Measurements from ENCODE around the gene NBPF3. TPM values are rescaled to one million over a fixed set of nuclear protein-coding genes. Genes with fewer than 3 reads are reported as not detected.
"Not testable (repeated sequence)": the region's sequence is repeated elsewhere in the genome, so short reads cannot be mapped to it uniquely, and the experiment has no call there.

NBPF3 gene
- total RNA-seq, 1 donor from 2014 or later: 3.9 TPM

DNA sequence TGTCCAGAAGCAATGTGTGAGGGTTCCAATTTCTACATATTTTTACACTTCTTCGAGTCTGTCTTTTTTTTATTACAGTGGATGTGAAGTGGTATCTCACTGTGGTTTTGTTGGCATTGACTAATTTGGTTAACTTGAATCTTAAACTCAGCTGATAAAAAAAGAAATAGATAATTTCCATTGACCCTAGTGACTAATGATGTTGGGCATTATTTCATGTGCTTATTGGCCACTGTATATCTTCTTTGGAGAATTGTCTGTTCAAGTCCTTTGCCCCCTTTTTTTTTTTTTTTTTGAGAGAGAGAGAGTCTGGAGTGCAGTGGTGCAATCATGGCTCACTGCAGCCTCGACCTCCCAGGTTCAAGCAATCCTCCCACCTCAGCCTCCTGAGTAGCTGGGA, 33.3 kb upstream of the NBPF3 start:
- no peak overlapping the region for H3K27ac ChIP-seq
- no peaks in the 10 kb centered on the region for H3K9me3 ChIP-seq
- no peaks in the 10 kb centered on the region for H3K27me3 ChIP-seq
- no peaks in the 10 kb centered on the region for H3K4me1 ChIP-seq
- no peaks in the 10 kb centered on the region for H3K36me3 ChIP-seq
- TF ChIP-seq, protein P1, sequence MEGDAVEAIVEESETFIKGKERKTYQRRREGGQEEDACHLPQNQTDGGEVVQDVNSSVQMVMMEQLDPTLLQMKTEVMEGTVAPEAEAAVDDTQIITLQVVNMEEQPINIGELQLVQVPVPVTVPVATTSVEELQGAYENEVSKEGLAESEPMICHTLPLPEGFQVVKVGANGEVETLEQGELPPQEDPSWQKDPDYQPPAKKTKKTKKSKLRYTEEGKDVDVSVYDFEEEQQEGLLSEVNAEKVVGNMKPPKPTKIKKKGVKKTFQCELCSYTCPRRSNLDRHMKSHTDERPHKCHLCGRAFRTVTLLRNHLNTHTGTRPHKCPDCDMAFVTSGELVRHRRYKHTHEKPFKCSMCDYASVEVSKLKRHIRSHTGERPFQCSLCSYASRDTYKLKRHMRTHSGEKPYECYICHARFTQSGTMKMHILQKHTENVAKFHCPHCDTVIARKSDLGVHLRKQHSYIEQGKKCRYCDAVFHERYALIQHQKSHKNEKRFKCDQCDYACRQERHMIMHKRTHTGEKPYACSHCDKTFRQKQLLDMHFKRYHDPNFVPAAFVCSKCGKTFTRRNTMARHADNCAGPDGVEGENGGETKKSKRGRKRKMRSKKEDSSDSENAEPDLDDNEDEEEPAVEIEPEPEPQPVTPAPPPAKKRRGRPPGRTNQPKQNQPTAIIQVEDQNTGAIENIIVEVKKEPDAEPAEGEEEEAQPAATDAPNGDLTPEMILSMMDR (IDR thresholded peaks at IDR 0.05): no peak
- DNase-seq (ENCODE audit: low spot score in 2 of 2): no peak
- H3K4me3 ChIP-seq: no peak overlapping the region
- intact Hi-C loops (cut with DNase I): no loop called here

DNA sequence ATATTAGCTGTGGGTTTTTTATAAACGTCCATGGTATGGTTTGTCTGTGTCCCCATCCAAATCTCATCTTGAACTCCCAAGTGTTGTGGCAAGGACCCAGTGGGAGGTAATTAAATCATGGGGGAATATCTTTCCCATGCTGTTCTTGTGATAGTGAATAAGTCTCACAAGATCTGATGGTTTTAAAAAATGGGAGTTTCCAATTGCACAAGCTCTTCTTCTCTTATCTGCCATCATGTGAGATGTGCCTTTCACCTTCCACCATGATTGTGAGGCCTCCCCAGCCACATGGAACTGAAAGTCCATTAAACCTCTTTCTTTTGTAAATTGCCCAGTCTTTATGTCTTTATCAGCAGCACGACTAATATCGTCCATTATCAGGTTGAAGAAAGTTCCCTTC, 30.0 kb upstream of the NBPF3 start:
- H3K27me3 ChIP-seq; H3K27ac ChIP-seq; H3K4me1 ChIP-seq; H3K4me3 ChIP-seq; H3K36me3 ChIP-seq; H3K9me3 ChIP-seq; intact Hi-C loops (cut with DNase I); DNase-seq (ENCODE audit: low spot score in 2 of 2): not testable (repeated sequence)

DNA sequence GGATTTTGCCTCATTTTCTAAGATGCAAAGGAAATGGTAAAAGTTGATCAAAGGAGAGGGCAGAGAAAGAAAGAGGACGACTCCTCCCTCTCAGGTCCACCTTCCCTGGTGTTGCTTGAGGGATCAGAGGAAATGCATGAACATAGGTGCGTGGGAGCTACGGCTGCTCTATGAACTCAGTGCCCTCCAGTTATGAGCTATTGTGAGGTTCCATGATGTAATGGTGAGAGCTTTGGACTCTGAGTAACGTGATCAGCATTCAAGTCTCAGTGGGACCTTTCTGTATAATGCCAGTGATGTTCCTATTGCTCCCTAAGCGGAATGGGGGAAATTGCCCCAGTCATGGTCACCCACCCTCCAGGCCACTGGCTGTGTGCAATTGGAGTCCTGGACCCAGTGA, 25.9 kb upstream of the NBPF3 start:
- TF ChIP-seq, protein P1 (IDR thresholded peaks at IDR 0.05): no peak
- no peaks in the 10 kb centered on the region for H3K9me3 ChIP-seq
- H3K4me1 ChIP-seq: no peaks in the 10 kb centered on the region
- DNase-seq (ENCODE audit: low spot score in 2 of 2): no peak
- no peaks in the 10 kb centered on the region for H3K36me3 ChIP-seq
- intact Hi-C loops (cut with DNase I): no loop called here
- H3K27ac ChIP-seq: no peak overlapping the region
- H3K4me3 ChIP-seq: no peak overlapping the region
- no peaks in the 10 kb centered on the region for H3K27me3 ChIP-seq

DNA sequence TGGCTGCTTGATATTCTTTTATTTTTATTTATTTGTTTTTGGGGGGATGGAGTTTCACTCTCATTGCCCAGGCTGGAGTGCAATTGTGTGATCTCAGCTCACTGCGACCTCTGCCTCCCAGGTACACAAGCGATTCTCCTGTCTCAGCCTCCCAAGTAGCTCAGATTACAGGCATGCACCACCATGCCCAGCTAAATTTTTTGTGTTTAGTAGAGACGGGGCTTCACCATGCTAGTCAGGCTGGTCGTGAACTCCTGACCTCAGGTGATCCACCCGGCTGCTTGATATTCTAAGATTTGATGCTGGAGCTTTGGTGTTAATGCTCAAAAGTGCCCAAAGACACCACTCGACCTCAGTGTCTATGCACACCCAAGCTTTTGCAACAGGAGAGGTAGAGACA, 19.6 kb upstream of the NBPF3 start:
- H3K36me3 ChIP-seq; H3K4me3 ChIP-seq; H3K27ac ChIP-seq; DNase-seq (ENCODE audit: low spot score in 2 of 2); H3K4me1 ChIP-seq; H3K9me3 ChIP-seq; H3K27me3 ChIP-seq; intact Hi-C loops (cut with DNase I): not testable (repeated sequence)

DNA sequence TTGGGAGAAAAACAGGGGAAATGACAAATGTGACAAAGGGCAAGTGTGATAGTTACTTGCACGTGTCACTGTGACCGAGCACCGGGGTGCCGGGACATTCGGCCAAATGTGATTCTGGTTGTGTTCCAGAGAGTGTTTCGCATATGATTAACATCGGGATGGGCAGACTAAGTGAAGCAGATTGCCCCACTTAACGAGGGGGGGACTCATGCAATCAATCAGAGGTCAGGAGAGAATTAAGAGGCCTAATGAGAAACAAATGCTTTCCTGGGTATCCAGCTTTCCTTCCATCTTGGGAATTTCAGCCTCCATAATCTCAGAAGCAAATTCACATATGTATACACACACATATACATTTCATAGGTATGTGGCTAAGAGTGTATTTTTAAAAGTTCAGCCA, 18.6 kb upstream of the NBPF3 start:
- H3K27ac ChIP-seq; intact Hi-C loops (cut with DNase I); DNase-seq (ENCODE audit: low spot score in 2 of 2); H3K4me3 ChIP-seq; H3K36me3 ChIP-seq; H3K4me1 ChIP-seq; H3K27me3 ChIP-seq; H3K9me3 ChIP-seq: not testable (repeated sequence)

DNA sequence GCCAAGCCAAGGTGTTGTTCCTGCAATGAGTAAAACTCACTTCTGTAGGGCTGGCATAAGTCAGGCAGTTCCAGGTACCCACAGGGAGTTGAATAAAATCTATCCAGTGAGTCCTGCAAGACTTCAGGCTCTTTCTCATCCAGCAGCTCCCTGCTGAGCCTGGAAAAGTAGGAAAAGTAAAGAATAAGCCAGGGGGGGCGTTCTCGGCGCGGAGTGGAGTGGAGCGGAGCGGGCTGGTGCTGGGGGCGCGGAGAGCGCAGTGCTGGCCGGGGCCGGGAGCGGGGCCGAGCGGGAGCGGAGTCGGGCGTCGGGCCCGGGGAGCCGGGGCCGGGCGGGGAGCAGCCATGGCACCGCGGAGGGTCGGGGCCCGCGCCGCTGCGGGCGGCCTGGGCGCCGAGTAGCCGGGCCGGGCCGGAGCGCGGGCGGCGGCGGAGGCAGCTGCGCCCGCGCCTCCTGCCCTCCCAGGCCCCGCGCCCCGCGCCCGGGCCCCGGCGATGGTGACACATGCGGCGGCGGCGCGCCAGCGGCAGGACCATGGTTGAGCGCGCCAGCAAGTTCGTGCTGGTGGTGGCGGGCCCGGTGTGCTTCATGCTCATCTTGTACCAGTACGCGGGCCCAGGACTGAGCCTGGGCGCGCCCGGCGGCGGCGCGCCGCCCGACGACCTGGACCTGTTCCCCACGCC, 12.0 kb upstream of the NBPF3 start:
- DNase-seq (ENCODE audit: low spot score in 2 of 2); H3K27me3 ChIP-seq; H3K4me3 ChIP-seq; H3K9me3 ChIP-seq; H3K4me1 ChIP-seq; H3K27ac ChIP-seq; H3K36me3 ChIP-seq; intact Hi-C loops (cut with DNase I): not testable (repeated sequence)

DNA sequence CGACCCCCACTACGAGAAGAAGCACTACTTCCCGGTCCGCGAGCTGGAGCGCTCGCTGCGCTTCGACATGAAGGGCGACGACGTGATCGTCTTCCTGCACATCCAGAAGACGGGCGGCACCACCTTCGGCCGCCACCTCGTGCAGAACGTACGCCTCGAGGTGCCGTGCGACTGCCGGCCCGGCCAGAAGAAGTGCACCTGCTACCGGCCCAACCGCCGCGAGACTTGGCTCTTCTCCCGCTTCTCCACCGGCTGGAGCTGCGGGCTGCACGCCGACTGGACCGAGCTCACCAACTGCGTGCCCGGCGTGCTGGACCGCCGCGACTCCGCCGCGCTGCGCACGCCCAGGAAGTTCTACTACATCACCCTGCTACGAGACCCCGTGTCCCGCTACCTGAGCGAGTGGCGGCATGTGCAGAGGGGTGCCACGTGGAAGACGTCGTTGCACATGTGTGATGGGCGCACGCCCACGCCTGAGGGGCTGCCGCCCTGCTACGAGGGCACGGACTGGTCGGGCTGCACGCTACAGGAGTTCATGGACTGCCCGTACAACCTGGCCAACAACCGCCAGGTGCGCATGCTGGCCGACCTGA, 11.4 kb upstream of the NBPF3 start:
- H3K9me3 ChIP-seq; H3K27me3 ChIP-seq; H3K4me3 ChIP-seq; intact Hi-C loops (cut with DNase I); H3K4me1 ChIP-seq; DNase-seq (ENCODE audit: low spot score in 2 of 2); H3K36me3 ChIP-seq; H3K27ac ChIP-seq: not testable (repeated sequence)

DNA sequence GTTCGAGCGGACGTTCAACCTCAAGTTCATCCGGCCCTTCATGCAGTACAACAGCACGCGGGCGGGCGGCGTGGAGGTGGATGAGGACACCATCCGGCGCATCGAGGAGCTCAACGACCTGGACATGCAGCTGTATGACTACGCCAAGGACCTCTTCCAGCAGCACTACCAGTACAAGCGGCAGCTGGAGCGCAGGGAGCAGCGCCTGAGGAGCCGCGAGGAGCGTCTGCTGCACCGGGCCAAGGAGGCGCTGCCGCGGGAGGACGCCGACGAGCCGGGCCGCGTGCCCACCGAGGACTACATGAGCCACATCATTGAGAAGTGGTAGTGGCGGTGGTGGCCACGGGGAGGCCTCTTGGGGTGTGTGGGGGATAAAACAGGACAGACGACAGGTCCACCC, 10.7 kb upstream of the NBPF3 start:
- DNase-seq (ENCODE audit: low spot score in 2 of 2); intact Hi-C loops (cut with DNase I); H3K27ac ChIP-seq: not testable (repeated sequence)

DNA sequence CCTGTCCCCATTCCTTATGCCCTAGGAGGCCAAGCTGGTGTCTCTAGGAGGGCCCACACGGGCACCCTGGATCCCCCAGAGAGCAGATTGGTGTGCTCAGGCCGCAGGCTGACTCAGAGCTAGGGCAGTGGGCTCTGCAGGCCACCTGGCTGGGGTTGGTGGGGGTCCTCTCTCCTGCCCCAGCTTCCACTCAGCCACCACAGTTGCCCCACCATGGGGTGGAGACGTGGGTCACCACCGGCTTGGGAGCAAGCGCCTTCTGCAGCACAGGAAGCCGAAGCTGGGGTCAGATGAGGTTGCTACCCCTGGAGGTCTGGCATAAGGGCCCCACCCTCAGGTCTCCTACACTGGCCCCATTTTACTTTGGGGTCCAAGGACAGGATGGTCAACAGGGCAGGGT, 9.1 kb upstream of the NBPF3 start:
- H3K27me3 ChIP-seq; H3K9me3 ChIP-seq; DNase-seq (ENCODE audit: low spot score in 2 of 2); H3K4me1 ChIP-seq; intact Hi-C loops (cut with DNase I); H3K4me3 ChIP-seq; H3K27ac ChIP-seq; H3K36me3 ChIP-seq: not testable (repeated sequence)

More for the DNA sequence above, 10.7 kb upstream of the NBPF3 start:
- not testable (repeated sequence) for H3K4me1 ChIP-seq, H3K36me3 ChIP-seq, H3K9me3 ChIP-seq, H3K4me3 ChIP-seq, H3K27me3 ChIP-seq
